GM19099 (cell line): ENCODE results near the gene DOCK1.

Experiments used
- POLR2A ChIP-seq: IDR thresholded peaks from 3 replicates; pipeline ENCODE4 v1.6.1; 2011; ENCODE audit warnings: low read depth; ENCODE audit not compliant: insufficient read length; ENCODE audit errors: extremely low read depth

Gene DOCK1

DNA sequence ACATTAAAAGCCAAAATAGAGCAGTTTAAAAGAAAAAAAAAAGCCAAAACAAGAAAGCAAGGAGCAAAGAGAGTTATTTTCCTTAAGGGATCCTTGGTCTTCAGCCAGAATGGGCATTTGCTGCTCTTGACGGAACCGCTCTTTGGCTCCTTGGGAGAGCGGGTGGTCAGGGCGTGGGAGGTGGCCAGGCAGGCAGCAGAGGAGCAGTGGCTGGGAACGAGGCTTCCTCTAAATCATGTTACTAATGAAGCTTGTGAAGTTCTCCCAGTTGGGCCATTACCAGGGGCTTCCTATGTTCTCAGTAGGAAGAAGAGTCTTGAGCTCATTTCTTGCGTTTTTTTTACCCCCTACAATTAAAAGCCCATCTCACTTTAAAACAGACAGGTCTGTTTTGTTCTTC, 116.6 kb downstream of the DOCK1 start:
- TF ChIP-seq POLR2A = no peak

GRCh38 chr10:127024685-127025435, 119.6 kb downstream of the DOCK1 start:
- TF ChIP-seq POLR2A = no peak

DNA sequence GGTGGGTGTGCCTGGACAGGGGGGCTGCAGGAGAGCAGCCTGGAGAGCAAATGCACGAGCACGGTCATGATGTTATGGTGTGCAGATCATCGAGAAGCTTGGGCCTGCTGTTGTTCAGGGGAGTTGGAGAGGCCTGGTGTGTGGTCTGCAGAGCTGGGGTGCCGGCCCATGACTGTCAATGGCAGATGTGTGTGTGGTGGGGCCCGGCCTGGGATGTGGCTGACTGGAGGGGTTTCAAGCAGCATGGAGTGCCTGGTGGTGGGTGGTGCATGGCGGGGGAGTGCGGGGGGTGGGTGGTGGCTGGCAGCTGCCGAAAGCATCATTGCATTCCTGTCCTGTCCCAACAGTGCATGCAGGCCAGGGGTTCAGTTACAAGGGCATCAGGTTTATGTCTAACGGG, 122.6 kb downstream of the DOCK1 start:
- no peak for TF ChIP-seq POLR2A

DNA sequence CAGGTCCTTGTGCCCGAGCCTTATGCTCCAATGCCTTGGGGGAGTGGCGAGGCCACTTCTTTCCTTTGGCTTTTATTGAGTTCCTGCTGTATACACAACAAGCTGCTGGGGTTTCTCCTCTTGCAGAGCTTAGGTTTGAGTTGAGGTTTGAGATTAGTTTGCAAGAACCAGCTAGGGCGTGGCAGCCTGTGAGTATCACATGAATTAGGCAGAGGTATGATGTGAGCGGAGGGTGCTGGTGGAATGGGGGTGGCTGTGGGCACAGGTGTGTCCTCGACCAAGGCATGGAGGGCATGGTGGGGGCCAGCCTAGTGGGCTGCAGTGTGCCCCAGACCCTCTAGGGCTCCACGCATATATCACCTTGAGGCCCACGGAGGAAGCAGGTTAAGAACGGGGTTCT, 123.3 kb downstream of the DOCK1 start:
- no peak for TF ChIP-seq POLR2A

DNA sequence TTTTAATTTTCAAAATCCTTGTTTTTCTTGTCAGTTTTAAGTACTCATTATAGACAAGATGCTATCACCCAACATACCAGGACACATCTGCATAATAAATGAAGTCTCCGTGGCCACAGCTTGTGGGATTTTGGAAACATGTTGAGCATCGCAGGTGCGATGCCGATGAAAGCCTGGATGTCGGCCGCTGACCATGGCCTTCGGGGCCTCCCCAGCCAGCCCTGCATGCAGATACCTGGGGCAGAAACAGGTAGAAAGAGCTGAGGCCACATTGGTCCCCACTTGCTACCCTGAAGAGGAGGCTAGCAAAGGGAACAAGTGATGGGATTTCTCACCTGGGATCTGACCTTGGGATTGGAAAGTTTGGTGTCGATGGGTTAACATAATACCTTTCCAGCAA, 123.8 kb downstream of the DOCK1 start:
- no peak for TF ChIP-seq POLR2A

- TF ChIP-seq POLR2A = no peak
Measured at GRCh38 chr10:127033216-127034033, 128.2 kb downstream of the DOCK1 start.

GRCh38 chr10:127034034-127034633, 128.9 kb downstream of the DOCK1 start:
- no peak for TF ChIP-seq POLR2A

DNA sequence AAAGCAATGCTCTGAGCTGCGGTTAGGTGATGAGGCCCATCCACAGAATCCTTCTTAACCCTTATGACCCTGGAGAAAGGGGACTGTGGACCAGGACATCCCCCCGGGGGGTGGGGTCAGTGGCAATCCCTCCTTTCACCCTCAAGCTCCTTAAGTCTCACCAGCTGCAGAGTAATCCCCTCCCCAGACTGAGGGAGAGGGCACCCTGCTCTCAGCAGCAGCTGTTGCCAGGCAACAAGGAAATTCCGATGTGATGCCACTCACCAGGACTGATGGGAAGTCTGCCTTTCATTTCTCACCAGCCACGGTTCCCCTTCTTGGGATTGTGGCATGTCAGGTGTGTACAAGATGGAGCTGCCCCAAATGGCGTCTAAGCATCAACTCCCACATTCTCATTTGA, 129.6 kb downstream of the DOCK1 start:
- no peak for TF ChIP-seq POLR2A

DNA sequence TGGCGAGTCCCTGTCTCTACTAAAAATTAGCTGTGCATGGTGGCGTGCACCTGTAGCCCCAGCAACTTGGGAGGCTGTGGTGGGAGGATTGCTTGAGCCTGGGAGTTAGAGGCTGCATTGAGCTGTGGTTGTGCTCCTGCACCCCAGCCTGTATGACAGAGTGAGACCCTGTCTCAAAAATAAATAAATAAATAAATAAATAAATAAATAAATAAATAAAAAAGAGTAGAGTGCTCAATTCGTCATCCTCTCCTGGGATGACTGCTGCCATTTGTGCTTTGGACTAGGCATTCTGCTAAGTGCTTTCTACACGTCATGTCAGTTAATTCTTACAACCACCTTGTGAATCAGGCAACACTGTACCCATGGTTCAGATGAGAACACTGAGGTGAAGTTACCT, 130.6 kb downstream of the DOCK1 start:
- no peak for TF ChIP-seq POLR2A

DNA sequence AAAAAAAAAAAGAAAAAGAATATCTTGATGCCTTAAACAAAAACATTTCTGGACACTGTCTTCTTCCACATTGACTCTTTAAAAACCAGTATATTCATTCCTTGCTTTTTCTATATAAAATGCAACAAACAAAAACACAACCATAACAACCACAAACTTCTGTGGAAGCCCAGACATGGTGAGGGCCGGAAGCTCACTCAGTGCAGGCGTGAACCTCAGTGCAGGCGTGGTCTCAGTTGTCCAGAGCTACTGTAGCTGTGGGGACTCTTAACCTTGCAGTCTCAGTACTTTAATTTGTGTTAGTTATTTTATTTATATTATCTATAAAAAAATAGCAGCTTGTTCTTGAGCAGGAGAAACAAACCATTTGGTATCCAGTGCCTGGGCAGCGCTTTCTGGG, 131.8 kb downstream of the DOCK1 start:
- no peak for TF ChIP-seq POLR2A

DNA sequence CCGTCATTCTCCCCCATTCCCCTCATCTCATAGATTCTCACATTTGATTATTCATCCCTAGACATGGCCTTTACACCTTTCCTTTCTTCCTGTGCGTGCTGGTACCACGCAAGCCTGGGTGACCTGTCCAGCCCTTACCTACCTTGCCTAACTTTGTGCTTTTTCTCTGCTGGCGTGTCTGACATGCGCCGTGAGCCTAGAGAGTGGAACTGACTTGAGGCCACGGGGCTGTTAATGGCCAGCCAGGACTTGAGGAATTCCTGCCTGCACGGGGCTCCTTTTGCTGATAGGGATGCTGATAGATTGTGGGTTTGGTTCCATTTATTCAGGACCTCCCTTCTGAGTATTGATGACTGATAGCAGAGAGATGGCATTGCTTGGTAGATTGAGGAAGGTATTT, 134.2 kb downstream of the DOCK1 start:
- TF ChIP-seq POLR2A = no peak

- TF ChIP-seq POLR2A = no peak
Measured at GRCh38 chr10:127040756-127041155, 135.5 kb downstream of the DOCK1 start.

DNA sequence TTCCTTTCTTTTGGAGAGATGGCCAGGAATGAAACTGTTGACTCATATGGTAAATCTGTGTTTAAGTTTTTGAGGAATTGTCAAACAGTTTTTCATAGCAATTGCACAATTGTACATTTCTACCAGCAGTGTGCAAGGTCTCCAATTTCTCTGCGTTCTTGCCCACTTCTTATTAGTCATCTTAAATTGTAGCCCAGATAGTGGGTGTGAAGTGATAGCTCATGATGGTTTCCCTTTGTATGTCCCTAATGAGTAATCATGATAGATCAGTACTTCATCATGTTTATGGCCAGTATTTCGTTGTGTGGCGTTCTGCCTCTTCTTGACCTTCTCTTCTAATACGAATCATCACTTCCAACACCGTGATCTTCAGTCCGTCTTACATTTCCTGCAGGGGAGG, 136.3 kb downstream of the DOCK1 start:
- no peak for TF ChIP-seq POLR2A

DNA sequence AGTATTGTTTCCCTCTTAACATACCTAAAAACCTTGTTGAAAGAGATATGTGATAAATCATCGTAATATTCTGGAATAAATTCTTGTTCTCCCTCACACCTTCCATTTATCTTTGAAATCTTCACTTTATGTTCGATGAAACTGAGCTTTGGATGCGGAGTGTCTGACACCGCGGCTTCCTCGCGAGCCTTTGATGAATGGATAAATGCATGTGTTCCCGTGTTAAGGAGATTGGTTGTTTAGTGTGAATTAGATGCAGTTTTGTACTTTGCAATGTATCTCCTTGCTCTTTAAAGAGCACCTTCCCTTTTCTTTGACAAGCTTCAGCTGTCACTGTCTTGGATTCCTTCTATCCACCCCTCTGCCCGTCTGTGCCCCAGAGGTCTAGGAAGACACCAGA, 138.1 kb downstream of the DOCK1 start:
- TF ChIP-seq POLR2A = no peak

DNA sequence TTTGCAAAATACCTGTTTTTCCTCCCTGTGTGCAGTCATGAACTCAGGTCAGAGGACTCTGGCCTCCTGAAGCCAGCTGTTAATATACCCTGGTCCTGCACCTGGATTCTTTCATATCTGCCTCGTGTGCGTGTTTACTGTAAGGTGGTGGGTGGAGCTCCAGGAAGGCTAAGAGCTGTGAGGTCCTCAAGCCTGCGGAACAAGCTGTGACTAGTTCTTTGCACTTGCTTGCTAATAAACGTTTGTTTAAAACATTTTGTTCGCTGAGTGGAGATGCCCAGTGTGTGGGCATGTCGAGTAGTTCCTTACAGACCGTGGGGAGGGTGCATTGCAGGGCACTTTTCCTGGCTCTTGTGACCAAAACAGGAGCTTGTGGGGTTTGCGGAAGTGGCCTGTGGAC, 139.0 kb downstream of the DOCK1 start:
- TF ChIP-seq POLR2A = no peak
